T-helper 22 cell (primary cell): ENCODE results near the gene YPEL1.

Source experiments
- DNase-seq: peaks from one replicate; pipeline ENCODE4 v3.0.0-alpha.2; 2020; ENCODE audit warnings: low read depth

YPEL1 gene

GRCh38 chr22:21657020-21657359 lies 78.6 kb downstream of the YPEL1 start:
- DNase-seq, result no peak

- no peak for DNase-seq
Measured at GRCh38 chr22:21652547-21653545, 82.7 kb downstream of the YPEL1 start.

- DNase-seq, result peak; percentile 73
Measured at GRCh38 chr22:21652010-21652546, 83.5 kb downstream of the YPEL1 start.

- DNase-seq, result no peak
Measured at GRCh38 chr22:21651521-21652009, 84.0 kb downstream of the YPEL1 start.

GRCh38 chr22:21650823-21651520 lies 84.6 kb downstream of the YPEL1 start:
- DNase-seq, result no peak

GRCh38 chr22:21650280-21650679 lies 85.3 kb downstream of the YPEL1 start:
- no peak for DNase-seq
